Neural cell (in vitro differentiated cells): Measurements from ENCODE around the gene DEDD. TPM values are rescaled to one million over a fixed set of nuclear protein-coding genes. Genes with fewer than 3 reads are reported as not detected.

Experiments used
- H2AFZ ChIP-seq: fragments of 200-600, 300-800 bp; sonication (generic), shearing (Covaris generic); 2 replicates; pipeline ENCODE4 v1.6.0; 2014; ENCODE audit warnings: low read depth, mild to moderate bottlenecking, antibody characterized with exemption, low read length, moderate library complexity
- H3F3A ChIP-seq: fragments of 200-600 bp; shearing (Covaris generic); 2 replicates; pipeline ENCODE4 v1.6.1; 2016; ENCODE audit warnings: mild to moderate bottlenecking, moderate library complexity, mixed read lengths, antibody characterized with exemption, low read length; ENCODE audit not compliant: insufficient read depth, poor library complexity, severe bottlenecking
- H3K27ac ChIP-seq: fragments of 200-600, 300-800 bp; sonication (generic), shearing (Covaris generic); 2 replicates; pipeline ENCODE4 v1.5.1; 2014; ENCODE audit warnings: mild to moderate bottlenecking, low read length, moderate library complexity
- H3K27me3 ChIP-seq: fragments of 300-800, 200-600 bp; sonication (generic), shearing (Covaris generic); 2 replicates; pipeline ENCODE4 v1.6.0; 2014; ENCODE audit warnings: mild to moderate bottlenecking, low read depth, low read length, moderate library complexity; ENCODE audit not compliant: insufficient read depth
- H3K36me3 ChIP-seq: fragments of 300-800, 200-600 bp; sonication (generic), shearing (Covaris generic); 2 replicates; pipeline ENCODE4 v1.5.1; 2014; ENCODE audit warnings: mild to moderate bottlenecking, antibody characterized with exemption, low read length, moderate library complexity; ENCODE audit not compliant: insufficient read depth
- H3K4me2 ChIP-seq: fragments of 300-800, 200-600 bp; sonication (generic), shearing (Covaris generic); 2 replicates; pipeline ENCODE4 v1.6.0; 2014; ENCODE audit warnings: mild to moderate bottlenecking, low read length
- H3K4me3 ChIP-seq: fragments of 300-800, 200-600 bp; sonication (generic), shearing (Covaris generic); 2 replicates; pipeline ENCODE4 v1.5.1; 2014; ENCODE audit warnings: mild to moderate bottlenecking, low read length, moderate library complexity
- H3K79me2 ChIP-seq: fragments of 200-600 bp; shearing (Covaris generic); replicated peaks from 2 replicates; pipeline ENCODE4 v1.6.0; 2014; ENCODE audit warnings: mild to moderate bottlenecking, low read length, moderate library complexity; ENCODE audit not compliant: insufficient read depth
- H3K9ac ChIP-seq: fragments of 300-800, 200-600 bp; sonication (generic), shearing (Covaris generic); 2 replicates; pipeline ENCODE4 v1.6.1; 2016; ENCODE audit warnings: mild to moderate bottlenecking, low read length, mixed read lengths
- H3K9me2 ChIP-seq: fragments of 200-600 bp; shearing (Covaris generic); 2 replicates; pipeline ENCODE4 v1.6.1; 2016; ENCODE audit warnings: mild to moderate bottlenecking, low read length, mixed read lengths; ENCODE audit not compliant: insufficient read depth
- H3K9me3 ChIP-seq: fragments of 200-600, 300-800 bp; sonication (generic), shearing (Covaris generic); 2 replicates; pipeline ENCODE4 v1.6.1; 2016; ENCODE audit warnings: mild to moderate bottlenecking, mixed run types, low read length, moderate library complexity, mixed read lengths
- H4K20me1 ChIP-seq: fragments of 200-600 bp; shearing (Covaris generic); 2 replicates; pipeline ENCODE4 v1.6.1; 2016; ENCODE audit warnings: mild to moderate bottlenecking, mixed run types; ENCODE audit not compliant: insufficient read depth
- EP300 ChIP-seq: fragments of 450-650 bp; conservative IDR thresholded peaks from 2 replicates; pipeline ENCODE4 v1.6.1; 2014; ENCODE audit warnings: antibody characterized with exemption, mild to moderate bottlenecking, moderate library complexity; ENCODE audit not compliant: poor library complexity, severe bottlenecking
- EZH2 ChIP-seq: fragments of 200-600, 300-800 bp; shearing (Covaris generic), sonication (generic); IDR thresholded peaks from 2 replicates; pipeline ENCODE4 v1.6.1; 2014; ENCODE audit warnings: antibody characterized with exemption, low read length, borderline replicate concordance, mild to moderate bottlenecking; ENCODE audit not compliant: insufficient read depth, poor library complexity, severe bottlenecking
- MXI1 ChIP-seq: fragments of 450-650 bp; conservative IDR thresholded peaks from 2 replicates; pipeline ENCODE4 v1.6.1; 2014; ENCODE audit warnings: antibody characterized with exemption, mild to moderate bottlenecking; ENCODE audit not compliant: poor library complexity, severe bottlenecking
- POLR2AphosphoS5 ChIP-seq: IDR thresholded peaks from 2 replicates; pipeline ENCODE4 v1.6.1; 2012
- RAD21 ChIP-seq: fragments of 450-650 bp; conservative IDR thresholded peaks from 2 replicates; pipeline ENCODE4 v1.6.1; 2014; ENCODE audit warnings: antibody characterized with exemption, mild to moderate bottlenecking, moderate library complexity
- REST ChIP-seq: IDR thresholded peaks from 2 replicates; pipeline ENCODE4 v1.6.1; 2012; ENCODE audit warnings: borderline replicate concordance
- SMC3 ChIP-seq: fragments of 450-650 bp; conservative IDR thresholded peaks from 2 replicates; pipeline ENCODE4 v1.6.1; 2014; ENCODE audit warnings: antibody characterized with exemption, mild to moderate bottlenecking, moderate library complexity; ENCODE audit not compliant: poor library complexity
- TAF1 ChIP-seq: IDR thresholded peaks from 2 replicates; pipeline ENCODE4 v1.6.1; 2012; ENCODE audit warnings: low read depth
- polyA plus RNA-seq: library from polyadenylated mRNA; depleted of rRNA; stranded (reverse); fragments of >200 nt; gene quantifications from 2 replicates; pipeline ENCODE4 v1.2.3, GENCODE V29; 2014
- TF ChIP-seq, protein P1 (sequence below): fragments of 450-650 bp; IDR thresholded peaks from 2 replicates; pipeline ENCODE4 v1.5.1; 2014; ENCODE audit warnings: antibody characterized with exemption, mild to moderate bottlenecking, moderate library complexity; ENCODE audit not compliant: poor library complexity, severe bottlenecking

The DEDD gene
- polyA plus RNA-seq, 1 donor from 2014 or later, result 29.6 TPM

DNA sequence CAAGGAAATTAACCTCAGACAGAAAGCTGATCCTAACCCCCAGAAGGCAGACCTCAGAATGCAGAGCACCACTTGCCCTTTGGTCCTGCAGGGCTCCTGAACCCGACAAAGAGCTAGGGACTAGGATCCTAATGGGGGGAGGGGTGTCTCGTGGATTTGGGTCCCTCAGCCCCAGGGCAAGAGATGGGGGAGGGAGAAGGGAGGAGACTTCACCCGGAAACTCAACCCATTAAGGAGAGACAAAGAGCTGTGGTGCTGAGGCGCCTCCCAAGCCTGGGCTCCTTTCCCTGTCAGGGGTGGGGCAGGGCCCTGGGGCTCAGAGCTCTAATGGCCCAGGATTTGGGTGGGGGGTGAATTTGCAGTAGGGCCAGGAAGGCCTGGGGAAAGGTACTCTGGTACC is 46.0 kb downstream of the DEDD start:
- Histone ChIP-seq H2AFZ (no peak overlapping the region), H4K20me1 (no peaks in the 10 kb centered on the region), H3K27ac (no peak overlapping the region), H3K9ac (no peak overlapping the region), H3K36me3 (no peaks in the 10 kb centered on the region), H3K9me3 (no peaks in the 10 kb centered on the region), H3F3A (no peaks in the 10 kb centered on the region), H3K9me2 (no peaks in the 10 kb centered on the region), H3K27me3 (no peaks in the 10 kb centered on the region), H3K4me2 (no peak overlapping the region), H3K79me2 (no peaks in the 10 kb centered on the region), H3K4me3 (no peak overlapping the region)
- TF ChIP-seq EZH2 (no peak), TAF1 (no peak), EP300 (no peak), SMC3 (no peak), POLR2AphosphoS5 (no peak), MXI1 (no peak), REST (no peak), RAD21 (no peak)
- TF ChIP-seq, protein P1, sequence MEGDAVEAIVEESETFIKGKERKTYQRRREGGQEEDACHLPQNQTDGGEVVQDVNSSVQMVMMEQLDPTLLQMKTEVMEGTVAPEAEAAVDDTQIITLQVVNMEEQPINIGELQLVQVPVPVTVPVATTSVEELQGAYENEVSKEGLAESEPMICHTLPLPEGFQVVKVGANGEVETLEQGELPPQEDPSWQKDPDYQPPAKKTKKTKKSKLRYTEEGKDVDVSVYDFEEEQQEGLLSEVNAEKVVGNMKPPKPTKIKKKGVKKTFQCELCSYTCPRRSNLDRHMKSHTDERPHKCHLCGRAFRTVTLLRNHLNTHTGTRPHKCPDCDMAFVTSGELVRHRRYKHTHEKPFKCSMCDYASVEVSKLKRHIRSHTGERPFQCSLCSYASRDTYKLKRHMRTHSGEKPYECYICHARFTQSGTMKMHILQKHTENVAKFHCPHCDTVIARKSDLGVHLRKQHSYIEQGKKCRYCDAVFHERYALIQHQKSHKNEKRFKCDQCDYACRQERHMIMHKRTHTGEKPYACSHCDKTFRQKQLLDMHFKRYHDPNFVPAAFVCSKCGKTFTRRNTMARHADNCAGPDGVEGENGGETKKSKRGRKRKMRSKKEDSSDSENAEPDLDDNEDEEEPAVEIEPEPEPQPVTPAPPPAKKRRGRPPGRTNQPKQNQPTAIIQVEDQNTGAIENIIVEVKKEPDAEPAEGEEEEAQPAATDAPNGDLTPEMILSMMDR, result no peak

GRCh38 chr1:161085165-161085564 is 47.3 kb downstream of the DEDD start:
- no peak overlapping the region for H2AFZ ChIP-seq
- H3K4me2 ChIP-seq, result no peak overlapping the region
- H3K27ac ChIP-seq, result no peak overlapping the region
- TF ChIP-seq, protein P1, result no peak
- no peak for TF ChIP-seq MXI1
- no peak for TF ChIP-seq EZH2
- TF ChIP-seq EP300, result no peak
- no peak for TF ChIP-seq SMC3
- TF ChIP-seq RAD21, result no peak
- TF ChIP-seq POLR2AphosphoS5, result no peak
- TF ChIP-seq REST, result no peak
- no peak for TF ChIP-seq TAF1
- H3K9me2 ChIP-seq, result no peaks in the 10 kb centered on the region
- H3K9ac ChIP-seq, result no peak overlapping the region
- H3K79me2 ChIP-seq, result no peaks in the 10 kb centered on the region
- no peaks in the 10 kb centered on the region for H3F3A ChIP-seq
- no peaks in the 10 kb centered on the region for H3K9me3 ChIP-seq
- no peak overlapping the region for H3K4me3 ChIP-seq
- no peaks in the 10 kb centered on the region for H4K20me1 ChIP-seq
- no peaks in the 10 kb centered on the region for H3K27me3 ChIP-seq
- H3K36me3 ChIP-seq, result no peaks in the 10 kb centered on the region
